Right renal cortex interstitium (tissue), 3 donors: ENCODE data around the gene TAF1B. TPM values are rescaled to one million over a fixed set of nuclear protein-coding genes. Genes with fewer than 3 reads are reported as not detected.

Experiments
- DNase-seq, 3 donors: peaks; one replicate each; pipeline ENCODE4 v3.0.0-alpha.2; 2013; ENCODE audit warnings: low read depth in 3 of 3, low spot score in 2 of 3
- polyA plus RNA-seq, 3 donors: library from polyadenylated mRNA; unstranded; fragments of 120-200 nt; gene quantifications; one replicate each; pipeline ENCODE4 v1.2.1, GENCODE V29; 2013; ENCODE audit not compliant: insufficient read length in 3 of 3

TAF1B gene
- polyA plus RNA-seq, 3 donors, result 29.4 to 31.2 (median 30.7) TPM

DNA sequence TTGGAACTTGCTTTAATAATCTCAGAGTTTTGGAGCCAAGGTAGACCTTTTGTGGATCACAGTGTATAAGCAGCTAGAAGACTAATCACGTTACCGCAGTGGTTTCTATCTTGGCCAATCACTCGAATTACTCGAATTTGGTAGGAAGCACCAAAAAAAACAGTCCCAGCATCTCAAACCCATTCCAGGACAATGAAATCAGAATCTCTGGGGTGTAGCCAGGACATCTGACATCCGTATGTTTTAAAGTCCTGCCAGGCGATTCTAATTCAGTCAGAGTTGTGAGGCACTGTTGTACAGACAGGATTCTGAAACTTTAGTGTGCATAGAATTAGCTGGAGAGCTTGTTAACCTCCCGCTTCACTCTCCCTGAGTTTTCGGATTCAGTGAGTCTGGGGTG lies 139.0 kb downstream of the TAF1B start:
- DNase-seq, result no peak

GRCh38 chr2:9982891-9983290 lies 139.6 kb downstream of the TAF1B start:
- no peak for DNase-seq

DNA sequence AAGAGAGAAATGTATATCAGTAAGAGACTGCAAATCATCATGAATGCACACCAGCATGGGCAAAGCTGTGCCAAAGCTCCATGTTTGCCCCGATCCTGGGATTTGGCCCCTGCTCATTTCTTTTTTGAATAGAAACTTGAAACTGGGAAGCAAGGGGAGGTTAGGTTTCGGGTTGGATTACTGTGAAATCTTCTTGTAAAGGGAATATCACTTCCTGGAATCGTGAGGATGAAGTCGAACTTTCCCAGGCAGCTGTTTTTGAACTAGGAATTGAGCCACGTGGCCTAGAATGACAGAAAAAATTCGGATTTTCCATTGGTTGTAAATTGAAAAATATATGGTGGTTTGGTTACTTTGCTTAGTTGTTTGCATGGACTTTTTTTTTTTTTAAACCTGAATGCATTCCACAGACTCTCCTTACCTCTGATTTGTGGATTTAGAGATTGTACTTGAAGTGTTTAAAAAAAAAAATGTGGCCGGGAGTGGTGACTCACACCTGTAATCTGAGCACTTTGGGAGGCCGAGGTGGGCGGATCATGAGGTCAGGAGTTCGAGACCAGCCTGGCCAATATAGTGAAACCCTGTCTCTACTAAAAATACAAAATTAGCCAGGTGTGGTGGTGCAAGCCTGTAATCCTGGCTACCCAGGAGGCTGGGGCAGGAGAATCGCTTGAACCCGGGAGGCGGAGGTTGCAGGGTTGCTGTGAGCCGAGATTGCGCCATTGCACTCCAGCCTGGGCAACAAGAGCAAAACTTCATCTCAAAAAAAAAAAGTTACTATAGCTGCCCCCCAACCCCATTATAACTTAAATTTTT lies 140.3 kb downstream of the TAF1B start:
- DNase-seq, result no peak

Other genes starting within 250 kb of the TAF1B start
- gene YWHAQ, start 212.5 kb upstream of the TAF1B start, polyA plus RNA-seq, result 100 to 1,000 TPM; 463 to 476 (median 473) TPM
- gene GRHL1, start 108.2 kb downstream of the TAF1B start, polyA plus RNA-seq, result 1 to 10 TPM; 3.7 to 5.4 (median 4.7) TPM
- 10 to 100 TPM; 23.5 to 24.0 (median 24.0) TPM for gene KLF11, start 200.1 kb downstream of the TAF1B start, polyA plus RNA-seq
- 100 to 1,000 TPM in 1 of 3 donors, 10 to 100 TPM in 2; 89.9 to 100 (median 96.9) TPM for gene CYS1, start 236.9 kb downstream of the TAF1B start, polyA plus RNA-seq